ENCODE measurements around the gene GPHN. TPM values are rescaled to one million over a fixed set of nuclear protein-coding genes. Genes with fewer than 3 reads are reported as not detected.

The GPHN gene
- total RNA-seq, 2 experiments from 2014 or later: 10.0 to 10.7 TPM

- Mint-ChIP-seq H3K27ac (no peak overlapping the region), H3K9me3 (peaks cover 6% of the 10 kb centered on the region), H3K4me1 (ENCODE audit: low read depth) (no peaks in the 10 kb centered on the region), H3K36me3 (ENCODE audit: low read depth) (peaks cover 46% of the 10 kb centered on the region), H3K27me3 (no peaks in the 10 kb centered on the region), H3K4me3 (no peak overlapping the region)
- no peak for TF ChIP-seq CTCF (IDR thresholded peaks at IDR 0.05)
- no peaks in the 10 kb centered on the region for H3K9me3 ChIP-seq (ENCODE audit: control insufficient read depth in 1 of 2, insufficient read depth in 1 of 2, low read length in 2 of 2)
- intact Hi-C loops (cut with DNase I, micrococcal nuclease): no loop called here
- H3K36me3 ChIP-seq (ENCODE audit: insufficient read depth, low read length): peaks cover 6% of the 10 kb centered on the region
- CTCF ChIA-PET: no interaction called here
- DNase-seq (no peak), ATAC-seq (ENCODE audit: poor library complexity) (no peak)
- H3K27ac ChIP-seq (ENCODE audit: low read depth in 1 of 2, low read length in 2 of 2): no peak overlapping the region
- no peaks in the 10 kb centered on the region for H3K27me3 ChIP-seq (ENCODE audit: control insufficient read depth in 1 of 2, insufficient read depth in 2 of 2, low read length in 2 of 2)
- H3K4me3 ChIP-seq (ENCODE audit: low read length): no peak overlapping the region
- H3K4me1 ChIP-seq (ENCODE audit: insufficient read depth, low read length): no peaks in the 10 kb centered on the region
- POLR2A ChIA-PET: interaction anchor here (0.6 kb wide), 1 partner anchor 93 kb away, joined by 3 read pairs; no protein-coding TSS in a partner anchor
Measured at GRCh38 chr14:67127174-67127573, 619.2 kb downstream of the GPHN start.

- H3K27ac Mint-ChIP-seq: no peak overlapping the region
- DNase-seq: no peak
- no peak overlapping the region for H3K27ac ChIP-seq (ENCODE audit: low read depth in 1 of 2, low read length in 2 of 2)
- peaks cover 6% of the 10 kb centered on the region for H3K9me3 Mint-ChIP-seq
- peaks cover 35% of the 10 kb centered on the region for H3K36me3 Mint-ChIP-seq (ENCODE audit: low read depth)
- no peak for TF ChIP-seq CTCF (IDR thresholded peaks at IDR 0.05)
- no peaks in the 10 kb centered on the region for H3K4me1 Mint-ChIP-seq (ENCODE audit: low read depth)
- H3K27me3 Mint-ChIP-seq: no peaks in the 10 kb centered on the region
- intact Hi-C loops (cut with DNase I, micrococcal nuclease): no loop called here
- ChIA-PET CTCF (interaction anchor here (0.6 kb wide), 1 partner anchor 45 kb away, joined by 4 read pairs; no protein-coding TSS in a partner anchor), POLR2A (no interaction called here)
- H3K4me3 ChIP-seq (ENCODE audit: low read length): no peak overlapping the region
- H3K36me3 ChIP-seq (ENCODE audit: insufficient read depth, low read length): peaks cover 4% of the 10 kb centered on the region
- no peaks in the 10 kb centered on the region for H3K27me3 ChIP-seq (ENCODE audit: control insufficient read depth in 1 of 2, insufficient read depth in 2 of 2, low read length in 2 of 2)
- H3K9me3 ChIP-seq (ENCODE audit: control insufficient read depth in 1 of 2, insufficient read depth in 1 of 2, low read length in 2 of 2): no peaks in the 10 kb centered on the region
- H3K4me3 Mint-ChIP-seq: no peak overlapping the region
- no peaks in the 10 kb centered on the region for H3K4me1 ChIP-seq (ENCODE audit: insufficient read depth, low read length)
- ATAC-seq (ENCODE audit: poor library complexity): no peak
Measured at GRCh38 chr14:67129768-67130167, 621.8 kb downstream of the GPHN start.

- no peaks in the 10 kb centered on the region for H3K9me3 ChIP-seq (ENCODE audit: control insufficient read depth in 1 of 2, insufficient read depth in 1 of 2, low read length in 2 of 2)
- Mint-ChIP-seq H3K4me3 (no peak overlapping the region), H3K36me3 (ENCODE audit: low read depth) (peaks cover 24% of the 10 kb centered on the region), H3K27ac (no peak overlapping the region), H3K4me1 (ENCODE audit: low read depth) (no peaks in the 10 kb centered on the region), H3K9me3 (peaks cover 2% of the 10 kb centered on the region), H3K27me3 (no peaks in the 10 kb centered on the region)
- no peak for TF ChIP-seq CTCF (IDR thresholded peaks at IDR 0.05)
- H3K4me1 ChIP-seq (ENCODE audit: insufficient read depth, low read length): no peaks in the 10 kb centered on the region
- POLR2A ChIA-PET: no interaction called here
- CTCF ChIA-PET: no interaction called here
- H3K4me3 ChIP-seq (ENCODE audit: low read length): no peak overlapping the region
- ATAC-seq (ENCODE audit: poor library complexity) (no peak), DNase-seq (no peak)
- H3K36me3 ChIP-seq (ENCODE audit: insufficient read depth, low read length): no peaks in the 10 kb centered on the region
- no peak overlapping the region for H3K27ac ChIP-seq (ENCODE audit: low read depth in 1 of 2, low read length in 2 of 2)
- intact Hi-C loops (cut with DNase I, micrococcal nuclease): no loop called here
- H3K27me3 ChIP-seq (ENCODE audit: control insufficient read depth in 1 of 2, insufficient read depth in 2 of 2, low read length in 2 of 2): no peaks in the 10 kb centered on the region
Measured at GRCh38 chr14:67131691-67132090, 623.7 kb downstream of the GPHN start.
